Upper lobe of left lung (tissue), 4 donors: ENCODE results near the gene FAM83G.

ENCODE experiments used
- EP300 ChIP-seq, 4 donors: sonication (generic); formaldehyde crosslinking; IDR thresholded peaks; one replicate each; pipeline ENCODE4 v1.5.1; 2017; ENCODE audit warnings: antibody characterized with exemption in 4 of 4, control low read depth in 2 of 4
- POLR2A ChIP-seq, 4 donors: fragments of 450-650 bp; IDR thresholded peaks; one replicate each; pipeline ENCODE4 v1.5.1; 2016 to 2017; ENCODE audit warnings: antibody characterized with exemption in 4 of 4, mild to moderate bottlenecking in 2 of 4
- TF ChIP-seq, protein P1 (sequence below), 6 experiments: fragments of 450-650 bp in 4 of 6; fragments of 200-600 bp in 2 of 6; sonication (generic) in 2 of 6; IDR thresholded peaks; one replicate each; pipeline ENCODE4 v1.5.1; 2016 to 2019; ENCODE audit warnings: antibody characterized with exemption in 6 of 6

DNA sequence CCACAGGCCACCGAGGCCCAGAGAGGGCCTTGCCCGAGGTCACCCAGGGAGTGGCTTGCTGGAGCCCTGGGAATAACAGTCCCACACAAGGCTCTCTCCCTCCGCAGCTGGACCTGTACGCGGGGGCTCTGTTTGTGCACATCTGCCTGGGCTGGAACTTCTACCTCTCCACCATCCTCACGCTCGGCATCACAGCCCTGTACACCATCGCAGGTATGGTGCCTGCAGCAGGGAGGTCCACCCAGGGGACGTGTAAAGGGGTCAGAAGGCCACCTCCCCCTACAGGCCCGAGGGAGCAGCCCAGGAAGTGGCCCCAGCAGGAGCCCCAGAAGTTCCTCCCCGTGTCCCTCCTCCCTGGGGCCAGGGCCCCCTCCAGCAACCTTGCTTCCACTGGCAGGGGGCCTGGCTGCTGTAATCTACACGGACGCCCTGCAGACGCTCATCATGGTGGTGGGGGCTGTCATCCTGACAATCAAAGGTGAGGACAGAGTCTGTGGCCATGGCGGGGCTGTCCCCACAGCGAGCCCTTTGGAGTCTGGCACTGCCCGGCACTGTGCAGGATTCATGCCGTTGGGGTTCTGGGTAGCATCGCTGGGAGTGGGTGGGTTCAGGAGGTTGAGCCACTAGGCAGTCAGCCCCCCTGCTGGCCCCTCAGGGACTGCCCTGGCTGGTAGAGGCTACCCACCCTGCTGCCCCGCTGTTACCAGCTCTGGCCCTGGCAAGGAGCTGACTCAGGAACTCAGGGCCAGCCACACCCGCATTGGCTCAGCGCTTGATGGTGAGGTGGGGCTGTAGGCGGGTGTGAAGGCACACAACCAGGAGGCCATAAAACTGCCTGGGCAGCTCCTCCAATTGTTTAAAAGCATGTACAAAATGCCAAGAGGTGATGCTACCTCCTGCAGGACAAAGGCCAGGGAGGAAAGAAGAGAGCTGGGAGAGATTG lies 35.3 kb downstream of the FAM83G start:
- TF ChIP-seq EP300 (IDR thresholded peaks at IDR 0.05) (no peak), POLR2A (IDR thresholded peaks at IDR 0.05) (no peak)
- TF ChIP-seq, protein P1, sequence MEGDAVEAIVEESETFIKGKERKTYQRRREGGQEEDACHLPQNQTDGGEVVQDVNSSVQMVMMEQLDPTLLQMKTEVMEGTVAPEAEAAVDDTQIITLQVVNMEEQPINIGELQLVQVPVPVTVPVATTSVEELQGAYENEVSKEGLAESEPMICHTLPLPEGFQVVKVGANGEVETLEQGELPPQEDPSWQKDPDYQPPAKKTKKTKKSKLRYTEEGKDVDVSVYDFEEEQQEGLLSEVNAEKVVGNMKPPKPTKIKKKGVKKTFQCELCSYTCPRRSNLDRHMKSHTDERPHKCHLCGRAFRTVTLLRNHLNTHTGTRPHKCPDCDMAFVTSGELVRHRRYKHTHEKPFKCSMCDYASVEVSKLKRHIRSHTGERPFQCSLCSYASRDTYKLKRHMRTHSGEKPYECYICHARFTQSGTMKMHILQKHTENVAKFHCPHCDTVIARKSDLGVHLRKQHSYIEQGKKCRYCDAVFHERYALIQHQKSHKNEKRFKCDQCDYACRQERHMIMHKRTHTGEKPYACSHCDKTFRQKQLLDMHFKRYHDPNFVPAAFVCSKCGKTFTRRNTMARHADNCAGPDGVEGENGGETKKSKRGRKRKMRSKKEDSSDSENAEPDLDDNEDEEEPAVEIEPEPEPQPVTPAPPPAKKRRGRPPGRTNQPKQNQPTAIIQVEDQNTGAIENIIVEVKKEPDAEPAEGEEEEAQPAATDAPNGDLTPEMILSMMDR (IDR thresholded peaks at IDR 0.05): no peak
